GM23248 (cell line): Measurements from ENCODE around the gene HSPBAP1.

Source experiments
- EZH2 ChIP-seq: fragments of 200-600 bp; sonication (generic); IDR thresholded peaks from 2 replicates; pipeline ENCODE4 v1.6.1; 2018; ENCODE audit warnings: antibody characterized with exemption, mild to moderate bottlenecking; ENCODE audit not compliant: insufficient read depth, poor library complexity, severe bottlenecking
- EZH2phosphoT487 ChIP-seq: fragments of 200-600 bp; sonication (generic); IDR thresholded peaks from 2 replicates; pipeline ENCODE4 v1.6.1; 2018; ENCODE audit warnings: antibody characterized with exemption, moderate library complexity, mild to moderate bottlenecking, low read depth; ENCODE audit not compliant: insufficient read depth

DNA sequence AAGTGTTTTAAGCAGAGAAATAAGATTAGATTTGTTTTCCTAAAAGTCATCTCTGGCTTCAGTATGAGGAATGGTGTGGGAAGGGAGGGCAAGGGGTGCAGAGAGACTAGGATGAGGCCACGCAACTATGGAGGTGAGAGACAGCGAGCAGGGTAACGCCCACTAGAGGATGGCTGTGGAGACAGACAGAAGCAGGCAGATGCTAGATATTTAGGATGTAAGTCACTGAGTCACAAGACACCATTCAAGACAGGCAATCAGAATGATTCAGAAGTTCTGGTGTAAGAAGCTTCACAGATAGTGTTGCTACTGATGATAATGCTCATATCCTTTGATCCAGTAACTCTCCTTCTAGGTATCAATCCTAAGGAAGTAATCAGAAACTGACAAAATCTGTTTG lies 19.1 kb downstream of the HSPBAP1 start:
- TF ChIP-seq EZH2 (no peak), EZH2phosphoT487 (no peak)
